UCSD-AML1 (cell line): ENCODE measurements around the gene ELOB.

ENCODE experiments used
- DNase-seq: peaks from one replicate; lab custom pipeline; 2025; ENCODE audit not compliant: unreplicated experiment; lab: John Stamatoyannopoulos, UW

ELOB gene

DNA sequence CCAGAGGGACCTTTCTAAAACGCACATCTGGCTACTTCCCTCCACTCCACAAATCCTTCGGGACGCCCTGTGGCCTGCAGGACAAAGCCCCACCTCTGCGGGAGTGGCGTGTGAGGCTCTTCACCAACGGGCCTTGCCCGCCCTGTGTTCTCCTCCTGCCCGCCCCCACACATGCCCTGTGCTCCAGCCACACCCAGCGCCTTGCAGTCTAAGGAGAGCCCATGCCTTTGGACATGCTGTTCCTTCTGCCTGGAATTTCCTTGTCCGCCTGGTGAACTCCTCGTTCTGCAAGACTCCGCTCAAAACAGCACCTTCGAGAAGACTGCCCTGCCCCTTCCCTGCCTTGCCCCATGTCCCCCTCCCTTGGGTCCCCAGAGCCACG, 7.4 kb downstream of the ELOB start:
- no peak for DNase-seq

- DNase-seq: no peak
Observed at GRCh38 chr16:2769100-2769529, 8.0 kb downstream of the ELOB start.

GRCh38 chr16:2768403-2769089, 8.5 kb downstream of the ELOB start:
- no peak for DNase-seq

DNA sequence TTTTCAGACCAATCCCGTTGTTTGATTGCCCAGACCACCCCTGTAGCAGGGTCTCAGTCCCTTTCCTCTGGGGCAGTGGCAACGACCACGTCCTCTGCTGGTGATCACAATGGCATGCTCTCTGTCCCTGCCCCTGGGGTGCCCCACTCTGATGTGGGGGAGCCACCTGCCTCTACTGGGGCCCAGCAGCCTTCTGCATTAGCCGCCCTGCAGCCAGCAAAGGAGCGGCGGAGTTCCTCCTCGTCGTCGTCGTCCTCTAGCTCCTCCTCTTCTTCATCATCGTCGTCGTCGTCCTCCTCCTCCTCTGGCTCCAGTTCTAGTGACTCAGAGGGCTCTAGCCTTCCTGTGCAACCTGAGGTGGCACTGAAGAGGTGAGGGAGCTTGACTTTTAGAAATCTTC, 9.2 kb downstream of the ELOB start:
- DNase-seq: no peak

DNA sequence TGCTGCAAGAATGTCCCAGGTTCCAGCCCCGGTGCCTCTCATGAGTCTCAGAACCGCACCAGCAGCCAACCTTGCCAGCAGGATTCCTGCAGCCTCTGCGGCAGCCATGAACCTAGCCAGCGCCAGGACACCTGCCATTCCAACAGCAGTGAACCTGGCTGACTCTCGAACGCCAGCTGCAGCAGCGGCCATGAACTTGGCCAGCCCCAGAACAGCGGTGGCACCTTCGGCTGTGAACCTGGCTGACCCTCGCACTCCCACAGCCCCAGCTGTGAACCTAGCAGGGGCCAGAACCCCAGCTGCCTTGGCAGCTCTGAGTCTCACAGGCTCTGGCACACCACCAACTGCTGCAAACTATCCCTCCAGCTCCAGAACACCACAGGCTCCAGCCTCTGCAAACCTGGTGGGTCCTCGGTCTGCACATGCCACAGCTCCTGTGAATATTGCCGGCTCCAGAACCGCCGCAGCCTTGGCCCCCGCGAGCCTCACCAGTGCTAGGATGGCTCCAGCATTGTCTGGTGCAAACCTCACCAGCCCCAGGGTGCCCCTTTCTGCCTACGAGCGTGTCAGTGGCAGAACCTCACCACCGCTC, 9.8 kb downstream of the ELOB start:
- DNase-seq: no peak

GRCh38 chr16:2766430-2767139, 10.5 kb downstream of the ELOB start:
- no peak for DNase-seq

GRCh38 chr16:2765462-2766404, 11.3 kb downstream of the ELOB start:
- DNase-seq: no peak

- DNase-seq: no peak
Observed at GRCh38 chr16:2764718-2765117, 12.4 kb downstream of the ELOB start.

- no peak for DNase-seq
Observed at GRCh38 chr16:2763173-2763572, 13.9 kb downstream of the ELOB start.

DNA sequence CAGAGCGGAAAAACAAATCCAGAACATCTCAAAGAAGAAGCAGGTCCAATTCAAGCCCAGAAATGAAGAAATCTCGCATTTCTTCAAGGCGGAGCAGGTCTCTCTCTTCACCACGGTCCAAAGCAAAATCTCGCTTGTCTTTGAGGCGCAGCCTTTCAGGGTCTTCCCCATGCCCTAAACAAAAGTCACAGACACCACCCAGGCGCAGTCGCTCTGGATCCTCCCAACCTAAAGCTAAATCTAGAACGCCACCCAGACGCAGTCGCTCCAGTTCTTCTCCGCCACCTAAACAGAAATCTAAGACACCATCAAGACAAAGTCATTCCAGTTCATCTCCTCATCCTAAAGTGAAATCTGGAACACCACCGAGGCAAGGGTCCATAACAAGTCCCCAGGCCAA, 14.4 kb downstream of the ELOB start:
- DNase-seq: no peak

GRCh38 chr16:2761886-2762583, 15.0 kb downstream of the ELOB start:
- DNase-seq: no peak

DNA sequence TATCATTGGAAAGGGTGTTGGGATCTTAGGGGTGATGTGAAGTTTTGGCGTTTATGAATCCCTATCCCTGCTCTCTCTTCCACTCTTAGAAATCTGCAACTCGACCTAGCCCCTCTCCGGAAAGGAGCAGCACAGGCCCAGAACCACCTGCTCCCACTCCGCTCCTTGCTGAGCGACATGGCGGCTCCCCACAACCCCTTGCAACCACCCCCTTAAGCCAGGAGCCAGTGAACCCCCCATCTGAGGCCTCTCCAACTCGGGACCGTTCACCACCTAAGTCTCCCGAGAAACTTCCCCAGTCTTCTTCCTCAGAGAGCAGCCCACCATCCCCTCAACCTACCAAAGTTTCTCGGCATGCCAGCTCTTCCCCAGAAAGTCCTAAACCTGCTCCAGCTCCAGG, 15.6 kb downstream of the ELOB start:
- no peak for DNase-seq

- no peak for DNase-seq
Observed at GRCh38 chr16:2757344-2757743, 19.7 kb downstream of the ELOB start.

DNA sequence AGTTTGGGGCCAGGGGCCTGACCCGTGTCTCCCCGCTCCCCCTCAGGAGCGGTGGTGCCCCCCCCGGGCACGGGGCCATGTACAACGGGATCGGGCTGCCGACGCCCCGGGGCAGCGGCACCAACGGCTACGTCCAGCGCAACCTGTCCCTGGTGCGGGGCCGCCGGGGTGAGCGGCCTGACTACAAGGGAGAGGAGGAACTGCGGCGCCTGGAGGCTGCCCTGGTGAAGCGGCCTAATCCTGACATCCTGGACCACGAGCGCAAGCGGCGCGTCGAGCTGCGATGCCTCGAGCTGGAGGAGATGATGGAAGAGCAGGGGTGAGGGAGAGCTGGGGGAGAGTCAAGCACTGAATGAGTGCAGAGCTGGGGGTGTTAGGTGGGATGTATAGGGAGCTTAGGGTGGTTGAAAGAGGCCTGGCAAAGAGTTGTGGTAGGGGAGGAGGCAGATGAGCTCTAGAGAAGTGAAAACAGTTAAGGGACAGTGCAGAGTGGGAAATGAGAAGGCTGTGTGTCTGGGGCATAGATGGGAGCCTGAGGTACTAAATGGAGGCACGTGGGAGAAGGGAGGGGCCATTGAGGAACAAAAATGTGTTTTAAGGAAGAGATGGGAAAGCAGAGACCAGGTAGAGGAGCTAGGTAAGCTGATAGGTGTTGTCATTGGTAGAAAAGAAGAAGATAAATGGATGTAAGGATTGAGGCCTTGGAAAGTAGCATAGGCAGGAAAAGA, 20.6 kb downstream of the ELOB start:
- no peak for DNase-seq

DNA sequence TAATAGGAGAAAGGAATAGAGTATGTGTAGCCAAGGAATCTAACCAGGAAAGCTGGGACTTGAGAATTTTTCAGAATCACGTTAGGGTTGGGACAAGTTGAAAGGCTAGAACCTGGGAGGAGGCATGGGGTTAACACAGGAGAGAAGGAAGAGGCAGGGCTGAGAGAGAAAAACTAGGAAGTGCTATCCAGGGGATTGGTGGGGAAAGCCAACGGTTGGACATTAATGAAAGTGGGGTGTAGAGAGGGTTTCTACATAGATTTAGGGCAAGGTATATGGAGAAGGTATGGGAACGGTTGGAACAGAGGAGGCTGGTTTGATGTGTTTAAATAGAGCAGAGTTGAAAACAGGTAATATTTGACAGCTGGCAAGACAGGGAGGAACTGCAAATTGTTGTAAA, 21.9 kb downstream of the ELOB start:
- no peak for DNase-seq

GRCh38 chr16:2753733-2754020, 23.4 kb downstream of the ELOB start:
- no peak for DNase-seq

DNA sequence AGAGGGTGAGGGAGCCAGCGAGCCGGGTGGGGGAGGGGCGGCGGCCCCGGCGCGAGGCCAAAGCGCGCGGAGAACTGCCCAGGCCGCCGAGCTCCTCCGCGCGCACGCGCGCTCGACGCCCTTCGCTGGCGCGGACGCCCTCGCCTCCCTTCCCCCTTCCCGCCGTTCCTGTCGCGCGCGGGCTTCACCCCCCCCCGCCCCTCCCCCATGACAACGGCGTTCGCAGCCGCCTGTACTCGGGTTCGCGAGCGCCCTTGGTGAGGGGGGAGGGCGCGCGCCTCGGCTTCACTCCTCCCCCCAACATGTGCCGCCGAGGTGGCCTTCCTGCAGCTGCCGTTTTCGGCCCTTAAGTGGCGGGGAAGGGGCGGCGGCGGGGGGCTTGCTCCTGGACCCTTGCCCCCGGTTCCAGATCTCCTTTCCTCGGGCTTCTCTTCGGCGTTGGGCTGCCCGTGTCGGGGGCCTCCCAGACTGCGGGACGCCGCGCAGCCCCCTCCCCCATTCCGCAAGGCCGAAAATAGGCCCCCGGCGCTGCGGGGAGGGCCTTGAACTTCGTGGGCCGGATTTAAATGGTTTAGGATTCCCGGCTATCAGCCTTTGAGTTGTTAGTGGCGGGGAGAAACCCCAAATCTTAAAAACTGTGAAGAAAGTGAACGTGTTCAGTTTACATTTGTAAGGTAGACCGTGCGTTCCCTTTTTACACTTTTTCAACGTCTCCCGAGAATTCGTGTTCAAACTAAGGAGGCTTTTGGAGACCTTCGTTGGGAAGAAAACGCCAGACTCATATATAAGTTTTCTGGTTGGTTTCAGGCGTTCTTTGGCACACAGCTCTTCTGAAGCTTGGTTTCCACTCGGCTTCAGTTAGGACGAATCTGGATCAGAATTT, 24.0 kb downstream of the ELOB start:
- peak; percentile 89 for DNase-seq

- DNase-seq: peak; percentile 99
Observed at GRCh38 chr16:2752035-2752849, 24.8 kb downstream of the ELOB start, which contains the start of gene SRRM2. Gene SRRM2, plus strand, starts transcription at chr16:2752638. Its CDS starts 3,727 bp downstream, at chr16:2756365.
